ENCODE results near the gene FARP1. TPM values are rescaled to one million over a fixed set of nuclear protein-coding genes. Genes with fewer than 3 reads are reported as not detected.
A peak's percentile ranks its signal among the peaks of the same experiment; 100 is the strongest.

FARP1 gene
- total and polyA plus RNA-seq, 2 experiments from 2014 or later, result 43.2 to 44.2 TPM

- no peak for TF ChIP-seq CTCF (IDR thresholded peaks at IDR 0.05; ENCODE audit: low read depth, low read length)
- DNase-seq (ENCODE audit: low read depth in 1 of 2, low spot score in 1 of 2), result no peak
Measured at GRCh38 chr13:98169331-98169730, 26.4 kb downstream of the FARP1 start.

GRCh38 chr13:98171900-98172589 lies 29.2 kb downstream of the FARP1 start:
- peak in 1 of 2 donors; percentile 20 for DNase-seq (ENCODE audit: low read depth in 1 of 2, low spot score in 1 of 2)
- H3K36me3 ChIP-seq, result no peaks in the 10 kb centered on the region
- no peak overlapping the region for H3K4me3 ChIP-seq
- H3K9me3 ChIP-seq (ENCODE audit: low read depth), result no peaks in the 10 kb centered on the region
- TF ChIP-seq CTCF (IDR thresholded peaks at IDR 0.05; ENCODE audit: low read depth, low read length), result no peak
- H3K27ac ChIP-seq, result peak overlapping the region; percentile 68
- peaks cover 29% of the 10 kb centered on the region for H3K4me1 ChIP-seq (ENCODE audit: low read depth)
- H3K27me3 ChIP-seq, result no peaks in the 10 kb centered on the region

More at GRCh38 chr13:98169331-98169730, 26.4 kb downstream of the FARP1 start:
- Histone ChIP-seq H3K27me3 (no peaks in the 10 kb centered on the region), H3K36me3 (no peaks in the 10 kb centered on the region), H3K9me3 (ENCODE audit: low read depth) (no peaks in the 10 kb centered on the region), H3K4me3 (no peak overlapping the region), H3K4me1 (ENCODE audit: low read depth) (peaks cover 29% of the 10 kb centered on the region), H3K27ac (no peak overlapping the region)

- H3K27ac ChIP-seq, result peak overlapping the region; percentile 68
- no peak overlapping the region for H3K4me3 ChIP-seq
- peak in 1 of 2 donors; percentile 69 for DNase-seq (ENCODE audit: low read depth in 1 of 2, low spot score in 1 of 2)
- H3K27me3 ChIP-seq, result no peaks in the 10 kb centered on the region
- H3K36me3 ChIP-seq, result no peaks in the 10 kb centered on the region
- TF ChIP-seq CTCF (IDR thresholded peaks at IDR 0.05; ENCODE audit: low read depth, low read length), result no peak
- no peaks in the 10 kb centered on the region for H3K9me3 ChIP-seq (ENCODE audit: low read depth)
- H3K4me1 ChIP-seq (ENCODE audit: low read depth), result peaks cover 29% of the 10 kb centered on the region
Measured at GRCh38 chr13:98172590-98173422, 29.9 kb downstream of the FARP1 start.

GRCh38 chr13:98173431-98174152 lies 30.7 kb downstream of the FARP1 start:
- Histone ChIP-seq H3K36me3 (no peaks in the 10 kb centered on the region), H3K27ac (peak overlapping the region; percentile 68), H3K4me3 (no peak overlapping the region), H3K27me3 (no peaks in the 10 kb centered on the region), H3K9me3 (ENCODE audit: low read depth) (no peaks in the 10 kb centered on the region), H3K4me1 (ENCODE audit: low read depth) (peaks cover 29% of the 10 kb centered on the region)
- DNase-seq (ENCODE audit: low read depth in 1 of 2, low spot score in 1 of 2), result peak in 1 of 2 donors; percentile 85
- TF ChIP-seq CTCF (IDR thresholded peaks at IDR 0.05; ENCODE audit: low read depth, low read length), result no peak

GRCh38 chr13:98174307-98174706 lies 31.4 kb downstream of the FARP1 start:
- Histone ChIP-seq H3K36me3 (no peaks in the 10 kb centered on the region), H3K4me3 (no peak overlapping the region), H3K27me3 (no peaks in the 10 kb centered on the region), H3K9me3 (ENCODE audit: low read depth) (no peaks in the 10 kb centered on the region), H3K4me1 (ENCODE audit: low read depth) (peaks cover 29% of the 10 kb centered on the region), H3K27ac (no peak overlapping the region)
- no peak for TF ChIP-seq CTCF (IDR thresholded peaks at IDR 0.05; ENCODE audit: low read depth, low read length)
- no peak for DNase-seq (ENCODE audit: low read depth in 1 of 2, low spot score in 1 of 2)
